HL-60 (cell line): Measurements from ENCODE around the gene ARHGAP24.

Experiments used
- POLR2AphosphoS5 ChIP-seq: IDR thresholded peaks from 2 replicates; pipeline ENCODE4 v1.6.1; 2012; ENCODE audit warnings: low read depth
- SPI1 ChIP-seq: IDR thresholded peaks from 2 replicates; pipeline ENCODE4 v1.6.1; 2012; ENCODE audit warnings: low read depth, mild to moderate bottlenecking, borderline replicate concordance
- TF ChIP-seq, protein P1 (sequence below): IDR thresholded peaks from one replicate; pipeline ENCODE4 v1.5.1; 2011; ENCODE audit warnings: low read length, control low read depth, inconsistent platforms; ENCODE audit not compliant: insufficient read depth
- TF ChIP-seq, protein P2 (sequence below): IDR thresholded peaks from 2 replicates; pipeline ENCODE4 v1.6.1; 2012; ENCODE audit warnings: low read depth; ENCODE audit not compliant: insufficient replicate concordance

DNA sequence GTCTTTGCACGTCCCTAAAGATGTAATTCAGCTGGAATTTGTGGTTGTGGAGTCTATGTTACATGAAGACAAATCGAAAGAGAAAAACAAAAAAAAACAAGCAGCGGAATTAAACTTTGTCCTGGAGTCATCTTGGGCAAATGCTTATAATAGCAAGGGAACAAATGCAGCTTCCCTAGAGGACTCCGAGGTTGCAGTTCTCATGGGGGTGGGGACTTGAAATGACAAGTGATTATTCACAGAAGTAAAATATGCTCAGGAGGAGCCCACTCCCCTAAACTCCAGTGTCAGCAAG, 362.4 kb downstream of the ARHGAP24 start:
- TF ChIP-seq, protein P1, sequence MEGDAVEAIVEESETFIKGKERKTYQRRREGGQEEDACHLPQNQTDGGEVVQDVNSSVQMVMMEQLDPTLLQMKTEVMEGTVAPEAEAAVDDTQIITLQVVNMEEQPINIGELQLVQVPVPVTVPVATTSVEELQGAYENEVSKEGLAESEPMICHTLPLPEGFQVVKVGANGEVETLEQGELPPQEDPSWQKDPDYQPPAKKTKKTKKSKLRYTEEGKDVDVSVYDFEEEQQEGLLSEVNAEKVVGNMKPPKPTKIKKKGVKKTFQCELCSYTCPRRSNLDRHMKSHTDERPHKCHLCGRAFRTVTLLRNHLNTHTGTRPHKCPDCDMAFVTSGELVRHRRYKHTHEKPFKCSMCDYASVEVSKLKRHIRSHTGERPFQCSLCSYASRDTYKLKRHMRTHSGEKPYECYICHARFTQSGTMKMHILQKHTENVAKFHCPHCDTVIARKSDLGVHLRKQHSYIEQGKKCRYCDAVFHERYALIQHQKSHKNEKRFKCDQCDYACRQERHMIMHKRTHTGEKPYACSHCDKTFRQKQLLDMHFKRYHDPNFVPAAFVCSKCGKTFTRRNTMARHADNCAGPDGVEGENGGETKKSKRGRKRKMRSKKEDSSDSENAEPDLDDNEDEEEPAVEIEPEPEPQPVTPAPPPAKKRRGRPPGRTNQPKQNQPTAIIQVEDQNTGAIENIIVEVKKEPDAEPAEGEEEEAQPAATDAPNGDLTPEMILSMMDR = no peak
- TF ChIP-seq POLR2AphosphoS5 (no peak), SPI1 (no peak)
- TF ChIP-seq, protein P2, sequence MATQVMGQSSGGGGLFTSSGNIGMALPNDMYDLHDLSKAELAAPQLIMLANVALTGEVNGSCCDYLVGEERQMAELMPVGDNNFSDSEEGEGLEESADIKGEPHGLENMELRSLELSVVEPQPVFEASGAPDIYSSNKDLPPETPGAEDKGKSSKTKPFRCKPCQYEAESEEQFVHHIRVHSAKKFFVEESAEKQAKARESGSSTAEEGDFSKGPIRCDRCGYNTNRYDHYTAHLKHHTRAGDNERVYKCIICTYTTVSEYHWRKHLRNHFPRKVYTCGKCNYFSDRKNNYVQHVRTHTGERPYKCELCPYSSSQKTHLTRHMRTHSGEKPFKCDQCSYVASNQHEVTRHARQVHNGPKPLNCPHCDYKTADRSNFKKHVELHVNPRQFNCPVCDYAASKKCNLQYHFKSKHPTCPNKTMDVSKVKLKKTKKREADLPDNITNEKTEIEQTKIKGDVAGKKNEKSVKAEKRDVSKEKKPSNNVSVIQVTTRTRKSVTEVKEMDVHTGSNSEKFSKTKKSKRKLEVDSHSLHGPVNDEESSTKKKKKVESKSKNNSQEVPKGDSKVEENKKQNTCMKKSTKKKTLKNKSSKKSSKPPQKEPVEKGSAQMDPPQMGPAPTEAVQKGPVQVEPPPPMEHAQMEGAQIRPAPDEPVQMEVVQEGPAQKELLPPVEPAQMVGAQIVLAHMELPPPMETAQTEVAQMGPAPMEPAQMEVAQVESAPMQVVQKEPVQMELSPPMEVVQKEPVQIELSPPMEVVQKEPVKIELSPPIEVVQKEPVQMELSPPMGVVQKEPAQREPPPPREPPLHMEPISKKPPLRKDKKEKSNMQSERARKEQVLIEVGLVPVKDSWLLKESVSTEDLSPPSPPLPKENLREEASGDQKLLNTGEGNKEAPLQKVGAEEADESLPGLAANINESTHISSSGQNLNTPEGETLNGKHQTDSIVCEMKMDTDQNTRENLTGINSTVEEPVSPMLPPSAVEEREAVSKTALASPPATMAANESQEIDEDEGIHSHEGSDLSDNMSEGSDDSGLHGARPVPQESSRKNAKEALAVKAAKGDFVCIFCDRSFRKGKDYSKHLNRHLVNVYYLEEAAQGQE = no peak
